K562 (cell line): Measurements from ENCODE around the gene SLC17A9. TPM values are rescaled to one million over a fixed set of nuclear protein-coding genes. Genes with fewer than 3 reads are reported as not detected.

Source experiments
- ATAC-seq: fragments of 200-7000 bp; cut with Tn5 transposase; 3 replicates; pipeline ENCODE4 v1.9.1; 2020; ENCODE audit warnings: moderate library complexity
- BruUV-seq: library from RNA; stranded (reverse); fragments of 400-500 nt; replicated peaks from 2 replicates; lab custom pipeline; 2021; lab: Mats Ljungman, UMichigan
- CTCF ChIA-PET: fragments of 300-600 bp; formaldehyde crosslinking; extraction: SDS; loops from one replicate; lab custom pipeline; 2021; ENCODE audit warnings: low intra/inter-chr PET ratio; lab: Yijun Ruan, JAX
- POLR2A ChIA-PET: fragments of 300-600, 350-650 bp; sonication (Branson Sonifier 250); formaldehyde crosslinking; extraction: SDS; loops from one replicate; lab custom pipeline; 2021; ENCODE audit warnings: antibody characterized with exemption, inconsistent platforms; lab: Yijun Ruan, JAX
- DNase-seq, 4 experiments: peaks; one replicate each; pipeline versions ENCODE4 v3.0.0 to v3.0.0-alpha.2; 2011 to 2018; ENCODE audit warnings: low spot score in 3 of 4, mixed read lengths in 3 of 4; ENCODE audit errors: extremely low read depth in 1 of 4
- FAIRE-seq: peaks from 2 replicates; lab custom pipeline; 2011; peaks lifted over from hg19 to GRCh38; lab: Jason Lieb, UNC
- H2AFZ ChIP-seq: 2 replicates; pipeline ENCODE4 v1.6.0; 2011; ENCODE audit warnings: low read depth, low read length, control low read depth, inconsistent platforms
- H3K27ac ChIP-seq: fragments of 200-600 bp; 3 replicates; pipeline ENCODE4 v1.8.0; 2011; ENCODE audit warnings: low read depth, mild to moderate bottlenecking, control low read depth, inconsistent platforms, low read length, moderate library complexity, mixed read lengths; ENCODE audit errors: extremely low read depth
- H3K27me3 ChIP-seq, 2 experiments: fragments of 300-600 bp in 1 of 2; 2 replicates in 1 of 2; 3 replicates in 1 of 2; pipeline versions ENCODE4 v1.6.0 to v1.8.0; 2011; ENCODE audit warnings: inconsistent platforms in 2 of 2, low read length in 2 of 2, mild to moderate bottlenecking in 1 of 2, mixed read lengths in 1 of 2, moderate library complexity in 1 of 2; ENCODE audit not compliant: control insufficient read depth in 2 of 2, insufficient read depth in 2 of 2
- H3K36me3 ChIP-seq: fragments of 300-600 bp; 3 replicates; pipeline ENCODE4 v1.8.0; 2011; ENCODE audit warnings: mild to moderate bottlenecking, low read length, inconsistent platforms; ENCODE audit not compliant: control insufficient read depth, insufficient read depth
- H3K4me1 ChIP-seq, 2 experiments: fragments of 200-600 bp in 1 of 2; replicated peaks in 1 of 2; 2 replicates in 1 of 2; 3 replicates in 1 of 2; pipeline versions ENCODE4 v1.5.1 to v1.8.0; 2011; ENCODE audit warnings: inconsistent platforms in 2 of 2, low read length in 2 of 2, mild to moderate bottlenecking in 1 of 2, mixed read lengths in 1 of 2, moderate library complexity in 1 of 2; ENCODE audit not compliant: control insufficient read depth in 2 of 2, insufficient read depth in 2 of 2
- H3K4me2 ChIP-seq: 2 replicates; pipeline ENCODE4 v1.6.1; 2011; ENCODE audit warnings: low read length, control low read depth, inconsistent platforms, mixed read lengths; ENCODE audit not compliant: insufficient read depth
- H3K4me3 ChIP-seq: fragments of 200-600 bp; sonication (generic), shearing (Covaris generic); 2 replicates; pipeline ENCODE4 v1.5.1; 2016; ENCODE audit warnings: control low read depth, inconsistent platforms
- H3K79me2 ChIP-seq: fragments of 200-600 bp; 3 replicates; pipeline ENCODE4 v1.8.0; 2011; ENCODE audit warnings: low read length, inconsistent platforms; ENCODE audit not compliant: control insufficient read depth, insufficient read depth
- H3K9ac ChIP-seq, 2 experiments: 2 replicates each; pipeline versions ENCODE4 v1.6.0 to v1.6.1; 2011; ENCODE audit warnings: low read depth in 2 of 2, low read length in 2 of 2, control low read depth in 1 of 2, inconsistent platforms in 1 of 2, mild to moderate bottlenecking in 1 of 2, mixed read lengths in 1 of 2; ENCODE audit not compliant: insufficient read depth in 1 of 2
- H3K9me1 ChIP-seq: one replicate; pipeline ENCODE4 v1.6.0; 2011; ENCODE audit warnings: inconsistent platforms, mild to moderate bottlenecking, low read length, moderate library complexity; ENCODE audit not compliant: control insufficient read depth, insufficient read depth
- H3K9me3 ChIP-seq: replicated peaks from 2 replicates; pipeline ENCODE4 v1.5.1; 2011; ENCODE audit warnings: low read depth, low read length, inconsistent platforms; ENCODE audit not compliant: control insufficient read depth, insufficient read depth
- H4K20me1 ChIP-seq: replicated peaks from 2 replicates; pipeline ENCODE4 v1.6.1; 2011; ENCODE audit warnings: low read length, inconsistent platforms, mixed read lengths; ENCODE audit not compliant: control insufficient read depth, insufficient read depth
- ELK3 ChIP-seq: fragments of 450-650 bp; formaldehyde crosslinking; IDR thresholded peaks from 2 replicates; pipeline ENCODE4 v1.4.0; 2020; ENCODE audit warnings: mild to moderate bottlenecking
- FOXP1 ChIP-seq: sonication (generic); formaldehyde crosslinking; IDR thresholded peaks from 2 replicates; pipeline ENCODE4 v1.8.0; 2022; ENCODE audit warnings: mild to moderate bottlenecking, missing genetic modification reagents
- HLTF ChIP-seq: fragments of 450-650 bp; IDR thresholded peaks from 2 replicates; pipeline ENCODE4 v1.6.1; 2016
- PCBP1 ChIP-seq: fragments of 200-400 bp; formaldehyde crosslinking; IDR thresholded peaks from 2 replicates; pipeline ENCODE4 v1.6.1; 2018; ENCODE audit warnings: mild to moderate bottlenecking, low read depth, low read length; ENCODE audit not compliant: poor library complexity, severe bottlenecking
- PML ChIP-seq: IDR thresholded peaks from 2 replicates; pipeline ENCODE4 v1.6.1; 2012; ENCODE audit warnings: low read length, inconsistent platforms
- SMARCB1 ChIP-seq: IDR thresholded peaks from 2 replicates; pipeline ENCODE4 v1.6.1; 2011; ENCODE audit warnings: improper control_type of control experiment, low read depth; ENCODE audit not compliant: insufficient read length
- SREBF2 ChIP-seq: sonication (generic); formaldehyde crosslinking; IDR thresholded peaks from 2 replicates; pipeline ENCODE4 v1.4.0; 2020; ENCODE audit warnings: mild to moderate bottlenecking, missing genetic modification reagents
- ZBTB11 ChIP-seq, 3 experiments: fragments of 200-800 bp in 1 of 3; fragments of 250-450 bp in 1 of 3; fragments of 450-650 bp in 1 of 3; sonication (Bioruptor Pico) in 1 of 3; sonication (Bioruptor generic) in 1 of 3; formaldehyde crosslinking in 1 of 3; IDR thresholded peaks; 2 replicates each; pipeline versions ENCODE4 v1.6.1 to v1.8.0; 2016 to 2022; ENCODE audit warnings: mild to moderate bottlenecking in 2 of 3, missing genetic modification characterization in 2 of 3, missing compliant biosample characterization in 1 of 3, moderate library complexity in 1 of 3
- ZBTB7A ChIP-seq: IDR thresholded peaks from 2 replicates; pipeline ENCODE4 v1.6.1; 2011; ENCODE audit warnings: low read depth, mild to moderate bottlenecking, low read length, moderate library complexity, borderline replicate concordance; ENCODE audit not compliant: control insufficient read depth
- ZKSCAN1 ChIP-seq: fragments of 150-350 bp; IDR thresholded peaks from 2 replicates; pipeline ENCODE4 v1.6.1; 2016; ENCODE audit warnings: low read depth, low read length
- ZNF583 ChIP-seq: fragments of 250-450 bp; sonication (Bioruptor Pico); IDR thresholded peaks from 2 replicates; pipeline ENCODE4 v1.4.0; 2020
- WGBS: fragments of 100-300 bp; shearing (Covaris generic); methylation state at CpG from one replicate; pipeline ENCODE4 v1.1.6; 2016; ENCODE audit warnings: low coverage, mixed read lengths; ENCODE audit not compliant: insufficient coverage; ENCODE audit errors: missing lambda C conversion rate; 5-methylcytosine and 5-hydroxymethylcytosine counted together
- in situ Hi-C: fragments of 300-500 bp; cut with MboI; formaldehyde crosslinking; loops from 4 replicates; pipeline ENCODE4 v1.15.0; 2018; ENCODE audit warnings: inconsistent platforms, mixed read lengths
- intact Hi-C: fragments of 100-400 bp; cut with micrococcal nuclease; formaldehyde crosslinking; loops from 2 replicates; pipeline ENCODE4 v1.14.2; 2022
- polyA plus RNA-seq, 8 experiments: library from polyadenylated mRNA; depleted of rRNA in 4 of 8; stranded (reverse) in 5 of 8; unstranded in 3 of 8; fragments of >200 nt; fragmentation: Nextera tagmentation in 2 of 8; fragmentation: Illumina TruSeq in 1 of 8; extraction: Ambion mirVana in 2 of 8; extraction: Trizol in 1 of 8; gene quantifications; 2 replicates each; pipeline versions ENCODE4 v1.2.1 to v1.2.3, GENCODE V29; 2011 to 2014; ENCODE audit warnings: inconsistent platforms in 1 of 8, missing spikeins in 1 of 8
- total RNA-seq, 7 experiments: library from RNA; depleted of rRNA in 6 of 7; stranded (reverse); fragments of >200 nt in 6 of 7; fragmentation: Illumina TruSeq in 2 of 7; extraction: Trizol in 2 of 7; gene quantifications; 2 replicates each; pipeline versions ENCODE4 v1.2.1 to v1.2.3, GENCODE V29; 2011 to 2021; ENCODE audit warnings: low replicate concordance in 1 of 7
- TF ChIP-seq, protein P1 (sequence below): fragments of 250-450 bp; sonication (Bioruptor Pico); IDR thresholded peaks from 2 replicates; pipeline ENCODE4 v1.8.0; 2021; ENCODE audit warnings: mild to moderate bottlenecking, moderate library complexity

The SLC17A9 gene
- total and polyA plus RNA-seq, 9 of the 15 experiments (the other 6 are each of a cell fraction or from before 2014, with no cell fraction given), result 0.04 to 0.31 TPM; not detected in 7

DNA sequence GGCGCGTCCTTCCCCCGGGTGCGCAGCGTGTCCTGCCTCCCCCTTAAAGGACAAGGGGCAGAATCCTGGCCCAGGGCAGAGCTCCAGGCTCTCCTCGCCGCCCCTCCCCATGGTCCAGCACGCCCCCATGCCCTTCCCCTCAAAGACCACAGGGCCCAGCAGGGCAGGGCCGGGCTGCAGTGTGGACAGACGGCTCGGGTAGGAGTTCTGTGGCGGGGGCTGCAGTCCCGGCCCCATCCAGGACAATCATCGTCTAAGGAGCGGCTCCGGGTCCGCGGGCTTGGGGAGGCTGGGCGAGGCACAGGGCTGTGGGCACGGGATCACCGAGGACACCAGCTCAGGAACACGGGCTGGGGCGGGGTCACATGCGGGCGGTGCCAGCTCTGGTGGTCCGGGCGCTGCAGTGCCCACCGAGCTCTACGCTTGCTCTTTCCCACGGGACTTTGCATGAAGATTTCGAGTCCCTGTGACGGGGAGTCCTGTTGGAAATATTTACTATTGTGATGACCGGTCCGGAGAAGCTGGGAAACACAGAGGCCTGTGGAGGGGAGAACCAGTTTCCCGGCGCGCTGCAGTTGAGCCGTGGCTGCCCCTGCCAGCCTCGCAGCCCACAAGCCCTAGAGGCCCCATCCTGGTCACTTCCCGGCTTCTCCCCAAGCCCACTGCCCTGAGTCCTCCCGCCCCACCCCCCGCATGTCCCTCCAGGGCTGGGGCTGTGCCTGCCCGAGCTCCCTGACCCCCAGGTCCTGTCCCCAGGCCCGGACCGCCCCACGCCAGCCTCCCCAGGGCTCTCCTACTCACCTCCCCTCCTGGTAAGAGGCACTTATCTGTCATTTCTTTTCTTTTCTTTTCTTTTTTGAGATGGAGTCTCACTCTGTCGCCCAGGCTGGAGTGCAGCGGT is 20.6 kb downstream of the SLC17A9 start:
- no peak for FAIRE-seq
- TF ChIP-seq SMARCB1, result no peak
- no peak for TF ChIP-seq HLTF
- no peak for TF ChIP-seq SREBF2 (CRISPR knock-in tag)
- no peak for TF ChIP-seq ZNF583
- no peak for TF ChIP-seq ZBTB11 (CRISPR knock-in tag; IDR thresholded peaks at IDR 0.05)
- TF ChIP-seq PML, result no peak
- TF ChIP-seq ZKSCAN1, result no peak
- no peak for TF ChIP-seq ELK3 (CRISPR knock-in tag)
- TF ChIP-seq PCBP1, result no peak
- no peak for TF ChIP-seq ZBTB7A
- TF ChIP-seq FOXP1 (CRISPR knock-in tag), result no peak
- TF ChIP-seq, protein P1, sequence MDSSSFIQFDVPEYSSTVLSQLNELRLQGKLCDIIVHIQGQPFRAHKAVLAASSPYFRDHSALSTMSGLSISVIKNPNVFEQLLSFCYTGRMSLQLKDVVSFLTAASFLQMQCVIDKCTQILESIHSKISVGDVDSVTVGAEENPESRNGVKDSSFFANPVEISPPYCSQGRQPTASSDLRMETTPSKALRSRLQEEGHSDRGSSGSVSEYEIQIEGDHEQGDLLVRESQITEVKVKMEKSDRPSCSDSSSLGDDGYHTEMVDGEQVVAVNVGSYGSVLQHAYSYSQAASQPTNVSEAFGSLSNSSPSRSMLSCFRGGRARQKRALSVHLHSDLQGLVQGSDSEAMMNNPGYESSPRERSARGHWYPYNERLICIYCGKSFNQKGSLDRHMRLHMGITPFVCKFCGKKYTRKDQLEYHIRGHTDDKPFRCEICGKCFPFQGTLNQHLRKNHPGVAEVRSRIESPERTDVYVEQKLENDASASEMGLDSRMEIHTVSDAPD (CRISPR knock-in tag), result no peak

More for the DNA sequence above, 20.6 kb downstream of the SLC17A9 start:
- DNase-seq (no peak), ATAC-seq (no peak)
- Histone ChIP-seq H3K4me2 (no peak overlapping the region), H3K9ac (no peak overlapping the region), H3K4me1 (peaks cover 0 to 45% of the 10 kb centered on the region in 2 experiments; a peak in 3 of 5 replicates), H3K9me3 (no peaks in the 10 kb centered on the region), H2AFZ (no peak overlapping the region), H4K20me1 (no peaks in the 10 kb centered on the region; the same call in 1 of the 2 replicates), H3K9me1 (no peaks in the 10 kb centered on the region), H3K36me3 (no peaks in the 10 kb centered on the region), H3K4me3 (no peak overlapping the region), H3K27ac (no peak overlapping the region), H3K27me3 (peaks cover 30 to 93% of the 10 kb centered on the region in 2 experiments), H3K79me2 (no peaks in the 10 kb centered on the region)
- BruUV-seq, result no TSS peak
- POLR2A ChIA-PET, result interaction anchor here (0.6 to 1.3 kb wide), 7 partner anchors 9 to 98 kb away, joined by 3 to 4 read pairs (median 3); no protein-coding TSS in a partner anchor
- intact Hi-C loops (loop anchor here (1.0 kb wide), 1 partner anchor 36 kb away; no protein-coding TSS in a partner anchor), in situ Hi-C loops (no loop called here)
- CTCF ChIA-PET, result interaction anchor here (0.7 to 1.5 kb wide), 3 partner anchors 36 to 307 kb away, joined by 3 to 16 read pairs (median 3); no protein-coding TSS in a partner anchor
- WGBS, result 34% methylated on average over 28 of the region's 48 CpGs
